H1 (cell line): ENCODE data around the gene EML1. TPM values are rescaled to one million over a fixed set of nuclear protein-coding genes. Genes with fewer than 3 reads are reported as not detected.

ENCODE experiments used
- ASH2L ChIP-seq: fragments of 200-600, 300-600 bp; sonication (generic); IDR thresholded peaks from one replicate; pipeline ENCODE4 v1.7.1; 2017; ENCODE audit warnings: low read length
- ATF2 ChIP-seq: IDR thresholded peaks from 2 replicates; pipeline ENCODE4 v1.6.1; 2012; ENCODE audit warnings: low read length, inconsistent platforms
- BACH1 ChIP-seq: IDR thresholded peaks from 2 replicates; pipeline ENCODE4 v1.6.1; 2012; ENCODE audit warnings: low read length, improper control_type of control experiment
- EZH2 ChIP-seq: fragments of 200-600 bp; sonication (generic); IDR thresholded peaks from 2 replicates; pipeline ENCODE4 v1.7.1; 2012; ENCODE audit warnings: low read depth, mild to moderate bottlenecking, moderate library complexity, low read length, inconsistent platforms; ENCODE audit not compliant: severe bottlenecking
- JUND ChIP-seq: IDR thresholded peaks from 2 replicates; pipeline ENCODE4 v1.6.1; 2011; ENCODE audit warnings: mild to moderate bottlenecking, improper control_type of control experiment, low read length
- RNF2 ChIP-seq: fragments of 200-900, 300-1000 bp; sonication (generic); IDR thresholded peaks from 2 replicates; pipeline ENCODE4 v1.7.1; 2016; ENCODE audit warnings: borderline replicate concordance, low read depth, mild to moderate bottlenecking, antibody characterized with exemption, low read length; ENCODE audit not compliant: poor library complexity, severe bottlenecking; ENCODE audit errors: missing control alignments
- RXRA ChIP-seq: IDR thresholded peaks from 2 replicates; pipeline ENCODE4 v1.6.1; 2011; ENCODE audit warnings: low read depth, mild to moderate bottlenecking, low read length, moderate library complexity; ENCODE audit not compliant: insufficient read depth
- SIN3A ChIP-seq, 2 experiments: IDR thresholded peaks in 1 of 2; conservative IDR thresholded peaks in 1 of 2; 2 replicates each; pipeline ENCODE4 v1.6.1; 2011 to 2012; ENCODE audit warnings: low read length in 2 of 2, improper control_type of control experiment in 1 of 2, low read depth in 1 of 2, mild to moderate bottlenecking in 1 of 2
- TAF1 ChIP-seq: IDR thresholded peaks from 2 replicates; pipeline ENCODE4 v1.6.1; 2011; ENCODE audit warnings: mild to moderate bottlenecking, low read depth, low read length
- TBP ChIP-seq: IDR thresholded peaks from 2 replicates; pipeline ENCODE4 v1.6.1; 2011; ENCODE audit warnings: low read depth, low read length, improper control_type of control experiment
- ZNF274 ChIP-seq: IDR thresholded peaks from 2 replicates; pipeline ENCODE4 v1.7.0; 2012; ENCODE audit warnings: low read length, borderline replicate concordance; ENCODE audit errors: extremely low read depth
- polyA plus RNA-seq, 7 experiments: library from polyadenylated mRNA; depleted of rRNA in 3 of 7; stranded (reverse) in 5 of 7; unstranded in 2 of 7; fragments of >200 nt in 5 of 7; fragments of 200-250 nt in 2 of 7; gene quantifications; 1 replicate in 5 of 7; 2 replicates in 1 of 7; 4 replicates in 1 of 7; pipeline versions ENCODE4 v1.2.1 to v1.2.3, GENCODE V29; 2011 to 2013; ENCODE audit warnings: missing spikeins in 2 of 7, mixed read lengths in 2 of 7
- total RNA-seq: library from RNA; stranded (reverse); fragmentation: NEBNext Ultra II Directional; extraction: Animal tissue kit (Norgen Biotek cat#: 25700); gene quantifications from 2 replicates; pipeline ENCODE4 v1.2.1, GENCODE V29; 2021

Gene EML1
- total and polyA plus RNA-seq, 2 of the 8 experiments (the other 6 are each of a cell fraction or from before 2014, with no cell fraction given), result 11.1 to 24.7 TPM

GRCh38 chr14:99955826-99956455 is 162.7 kb downstream of the EML1 start (continued):
- TF ChIP-seq SIN3A (conservative IDR thresholded peaks at IDR 0.05 in 1 of 2, IDR thresholded peaks at IDR 0.05 in 1 of 2; ENCODE audit: low read depth in 1 of 2, low read length in 2 of 2) (no peak), RXRA (no peak), JUND (no peak), TBP (no peak), EZH2 (no peak), RNF2 (no peak), ZNF274 (no peak), ATF2 (no peak), TAF1 (no peak), ASH2L (no peak), BACH1 (no peak)
